Activated T-cell treated with anti-CD3 and anti-CD28 coated beads for 24 hours (primary cell): Measurements from ENCODE around the gene C1QTNF8.

Source experiments
- DNase-seq: peaks from one replicate; pipeline ENCODE4 v3.0.0-alpha.2; 2020; ENCODE audit warnings: low read depth

Gene C1QTNF8

GRCh38 chr16:1060416-1061340, 35.4 kb downstream of the C1QTNF8 start:
- DNase-seq: no peak

GRCh38 chr16:1059310-1059709, 36.7 kb downstream of the C1QTNF8 start:
- no peak for DNase-seq

GRCh38 chr16:1058216-1058615, 37.8 kb downstream of the C1QTNF8 start:
- no peak for DNase-seq

- peak; percentile 51 for DNase-seq
Observed at GRCh38 chr16:1057252-1057932, 38.7 kb downstream of the C1QTNF8 start.

- no peak for DNase-seq
Observed at GRCh38 chr16:1056196-1056595, 39.8 kb downstream of the C1QTNF8 start.

- DNase-seq: no peak
Observed at GRCh38 chr16:1055557-1055924, 40.5 kb downstream of the C1QTNF8 start.

GRCh38 chr16:1054660-1055556, 41.1 kb downstream of the C1QTNF8 start:
- DNase-seq: no peak

GRCh38 chr16:1053700-1054368, 42.2 kb downstream of the C1QTNF8 start:
- no peak for DNase-seq

GRCh38 chr16:1053121-1053521, 42.9 kb downstream of the C1QTNF8 start:
- no peak for DNase-seq

- no peak for DNase-seq
Observed at GRCh38 chr16:1052721-1053120, 43.3 kb downstream of the C1QTNF8 start.

GRCh38 chr16:1051446-1051845, 44.6 kb downstream of the C1QTNF8 start:
- DNase-seq: no peak

GRCh38 chr16:1050921-1051320, 45.1 kb downstream of the C1QTNF8 start:
- DNase-seq: no peak

GRCh38 chr16:1050516-1050915, 45.5 kb downstream of the C1QTNF8 start:
- no peak for DNase-seq

GRCh38 chr16:1049976-1050247, 46.1 kb downstream of the C1QTNF8 start:
- no peak for DNase-seq

- DNase-seq: no peak
Observed at GRCh38 chr16:1049113-1049975, 46.7 kb downstream of the C1QTNF8 start.

- no peak for DNase-seq
Observed at GRCh38 chr16:1048442-1049112, 47.5 kb downstream of the C1QTNF8 start.

GRCh38 chr16:1047801-1048200, 48.2 kb downstream of the C1QTNF8 start:
- DNase-seq: no peak

GRCh38 chr16:1047123-1047522, 48.9 kb downstream of the C1QTNF8 start:
- DNase-seq: no peak

GRCh38 chr16:1045993-1046911, 49.8 kb downstream of the C1QTNF8 start:
- DNase-seq: no peak
